SK-N-SH (cell line): Measurements from ENCODE around the gene IQGAP2. TPM values are rescaled to one million over a fixed set of nuclear protein-coding genes. Genes with fewer than 3 reads are reported as not detected.

ENCODE experiments used
- CTCF ChIA-PET: fragments of 300-600, 350-600 bp; formaldehyde crosslinking; extraction: SDS; loops from one replicate; lab custom pipeline; 2021; lab: Yijun Ruan, JAX
- POLR2A ChIA-PET: fragments of 350-600 bp; sonication (Branson Sonifier 250); formaldehyde crosslinking; extraction: SDS; loops from one replicate; lab custom pipeline; 2020; ENCODE audit warnings: antibody characterized with exemption, inconsistent platforms; lab: Yijun Ruan, JAX
- DNase-seq: peaks from one replicate; pipeline ENCODE4 v3.0.0; 2012
- H2AFZ ChIP-seq: fragments of 200-600 bp; sonication (generic); 2 replicates; pipeline ENCODE4 v1.8.1; 2016; ENCODE audit warnings: antibody characterized with exemption, mild to moderate bottlenecking, low read depth
- H3F3A ChIP-seq: fragments of 200-600 bp; sonication (generic); replicated peaks from 2 replicates; pipeline ENCODE3; 2016; ENCODE audit warnings: antibody characterized with exemption, mild to moderate bottlenecking; ENCODE audit not compliant: insufficient read depth
- H3K27ac ChIP-seq, 2 experiments: fragments of 200-500 bp in 1 of 2; fragments of 200-600 bp in 1 of 2; sonication (Bioruptor generic) in 1 of 2; sonication (generic), shearing (Covaris generic) in 1 of 2; 2 replicates each; pipeline versions ENCODE4 v1.5.1 to v1.6.1; 2014 to 2016; ENCODE audit warnings: low read depth in 2 of 2, inconsistent platforms in 1 of 2, low read length in 1 of 2, mild to moderate bottlenecking in 1 of 2, mixed read lengths in 1 of 2
- H3K27me3 ChIP-seq: fragments of 200-600 bp; sonication (generic), shearing (Covaris generic); 2 replicates; pipeline ENCODE4 v1.6.1; 2016; ENCODE audit warnings: mixed run types; ENCODE audit not compliant: insufficient read depth
- H3K36me3 ChIP-seq, 2 experiments: fragments of 200-500 bp in 1 of 2; fragments of 200-600 bp in 1 of 2; sonication (Bioruptor generic) in 1 of 2; sonication (generic) in 1 of 2; replicated peaks in 1 of 2; 2 replicates each; pipeline versions ENCODE3 to v1.5.1; 2014 to 2016; ENCODE audit warnings: low read length in 1 of 2, mild to moderate bottlenecking in 1 of 2; ENCODE audit not compliant: insufficient read depth in 2 of 2, control insufficient read depth in 1 of 2
- H3K4me1 ChIP-seq, 2 experiments: fragments of 200-500 bp in 1 of 2; fragments of 200-600 bp in 1 of 2; sonication (Bioruptor generic) in 1 of 2; sonication (generic), shearing (Covaris generic) in 1 of 2; 2 replicates each; pipeline versions ENCODE4 v1.5.1 to v1.6.1; 2014 to 2016; ENCODE audit warnings: low read depth in 1 of 2, low read length in 1 of 2, mixed run types in 1 of 2; ENCODE audit not compliant: insufficient read depth in 2 of 2, control insufficient read depth in 1 of 2
- H3K4me2 ChIP-seq: fragments of 200-600 bp; sonication (generic), shearing (Covaris generic); 2 replicates; pipeline ENCODE4 v1.6.1; 2017; ENCODE audit warnings: mixed run types
- H3K4me3 ChIP-seq, 2 experiments: fragments of 200-500 bp in 1 of 2; fragments of 200-600 bp in 1 of 2; sonication (Bioruptor generic) in 1 of 2; sonication (generic), shearing (Covaris generic) in 1 of 2; 2 replicates each; pipeline versions ENCODE4 v1.5.1 to v1.8.1; 2014 to 2016; ENCODE audit warnings: low read depth in 2 of 2, inconsistent platforms in 1 of 2, low read length in 1 of 2, mild to moderate bottlenecking in 1 of 2, mixed read lengths in 1 of 2, moderate library complexity in 1 of 2
- H3K79me2 ChIP-seq: fragments of 200-600 bp; sonication (generic); 2 replicates; pipeline ENCODE4 v1.8.1; 2017; ENCODE audit warnings: mild to moderate bottlenecking; ENCODE audit not compliant: insufficient read depth
- H3K9ac ChIP-seq: fragments of 200-600 bp; sonication (generic); 2 replicates; pipeline ENCODE4 v1.6.1; 2017; ENCODE audit warnings: mixed run types
- H3K9me2 ChIP-seq: fragments of 200-600 bp; sonication (generic); 2 replicates; pipeline ENCODE4 v1.6.1; 2017; ENCODE audit warnings: mixed run types
- H3K9me3 ChIP-seq: fragments of 200-600 bp; sonication (generic); 2 replicates; pipeline ENCODE4 v1.6.1; 2017; ENCODE audit warnings: mixed run types, mild to moderate bottlenecking, moderate library complexity
- H4K20me1 ChIP-seq: fragments of 200-600 bp; sonication (generic); 2 replicates; pipeline ENCODE4 v1.6.1; 2017; ENCODE audit warnings: mild to moderate bottlenecking, mixed run types; ENCODE audit not compliant: insufficient read depth
- EP300 ChIP-seq, 2 experiments: IDR thresholded peaks; 2 replicates each; pipeline versions ENCODE4 v1.4.0 to v1.6.1; 2012; ENCODE audit warnings: borderline replicate concordance in 1 of 2, low read depth in 1 of 2, low read length in 1 of 2
- EZH2phosphoT487 ChIP-seq: fragments of 200-600 bp; sonication (generic); IDR thresholded peaks from 2 replicates; pipeline ENCODE4 v1.6.1; 2017; ENCODE audit warnings: low read depth, mixed run types, mild to moderate bottlenecking, antibody characterized with exemption, moderate library complexity, borderline replicate concordance
- FOSL2 ChIP-seq: IDR thresholded peaks from 2 replicates; pipeline ENCODE4 v1.4.0; 2012; ENCODE audit warnings: low read depth, mild to moderate bottlenecking, moderate library complexity, borderline replicate concordance
- JUND ChIP-seq: IDR thresholded peaks from 2 replicates; pipeline ENCODE4 v1.4.0; 2012
- MEF2A ChIP-seq: IDR thresholded peaks from 2 replicates; pipeline ENCODE4 v1.4.0; 2012; ENCODE audit warnings: low read depth, borderline replicate concordance
- REST ChIP-seq: IDR thresholded peaks from 2 replicates; pipeline ENCODE4 v1.6.1; 2012; ENCODE audit warnings: mild to moderate bottlenecking, low read depth, low read length, moderate library complexity
- SIN3A ChIP-seq: IDR thresholded peaks from 2 replicates; pipeline ENCODE4 v1.6.1; 2012; ENCODE audit warnings: low read depth, mild to moderate bottlenecking, low read length, moderate library complexity, borderline replicate concordance
- SMC3 ChIP-seq: IDR thresholded peaks from 2 replicates; pipeline ENCODE4 v1.6.1; 2012; ENCODE audit warnings: low read depth, low read length, improper control_type of control experiment
- TCF12 ChIP-seq: IDR thresholded peaks from 2 replicates; pipeline ENCODE4 v1.4.0; 2012
- YY1 ChIP-seq: IDR thresholded peaks from 2 replicates; pipeline ENCODE4 v1.4.0; 2012; ENCODE audit warnings: low read depth, mild to moderate bottlenecking
- polyA plus RNA-seq, 3 experiments: library from polyadenylated mRNA; depleted of rRNA; stranded (reverse); fragments of >200 nt; gene quantifications; 2 replicates each; pipeline ENCODE4 v1.2.3, GENCODE V29; 2012
- TF ChIP-seq, protein P1 (sequence below): IDR thresholded peaks from 2 replicates; pipeline ENCODE4 v1.4.0; 2012; ENCODE audit warnings: low read depth, borderline replicate concordance
- TF ChIP-seq, protein P2 (sequence below): fragments of 200-600 bp; sonication (generic); IDR thresholded peaks from 2 replicates; pipeline ENCODE4 v1.6.1; 2017; ENCODE audit warnings: antibody characterized with exemption, mild to moderate bottlenecking, moderate library complexity
- TF ChIP-seq, protein P3 (sequence below): fragments of 150-350 bp; IDR thresholded peaks from 2 replicates; pipeline ENCODE4 v1.6.1; 2016; ENCODE audit warnings: mild to moderate bottlenecking, low read depth, low read length
- TF ChIP-seq, protein P4 (sequence below): IDR thresholded peaks from 2 replicates; pipeline ENCODE4 v1.4.0; 2012; ENCODE audit warnings: low read depth, borderline replicate concordance

IQGAP2 gene
- polyA plus RNA-seq, 1 of the 3 experiments (the other 2 are of a cell fraction) = 2.1 TPM

- Histone ChIP-seq H3K9me2 (no peaks in the 10 kb centered on the region), H4K20me1 (no peaks in the 10 kb centered on the region), H3K36me3 (no peaks in the 10 kb centered on the region), H2AFZ (no peak overlapping the region), H3K27me3 (no peaks in the 10 kb centered on the region), H3F3A (no peaks in the 10 kb centered on the region), H3K9ac (no peak overlapping the region), H3K27ac (no peak overlapping the region), H3K4me1 (peaks cover 3 to 4% of the 10 kb centered on the region in 2 experiments; a peak in 3 of 4 replicates), H3K9me3 (no peaks in the 10 kb centered on the region), H3K79me2 (no peaks in the 10 kb centered on the region), H3K4me2 (no peak overlapping the region), H3K4me3 (no peak overlapping the region)
- no peak for DNase-seq
- no peak for TF ChIP-seq EP300 (IDR thresholded peaks at IDR 0.05; ENCODE audit: borderline replicate concordance in 1 of 2, low read depth in 1 of 2, low read length in 1 of 2)
- TF ChIP-seq, protein P1, sequence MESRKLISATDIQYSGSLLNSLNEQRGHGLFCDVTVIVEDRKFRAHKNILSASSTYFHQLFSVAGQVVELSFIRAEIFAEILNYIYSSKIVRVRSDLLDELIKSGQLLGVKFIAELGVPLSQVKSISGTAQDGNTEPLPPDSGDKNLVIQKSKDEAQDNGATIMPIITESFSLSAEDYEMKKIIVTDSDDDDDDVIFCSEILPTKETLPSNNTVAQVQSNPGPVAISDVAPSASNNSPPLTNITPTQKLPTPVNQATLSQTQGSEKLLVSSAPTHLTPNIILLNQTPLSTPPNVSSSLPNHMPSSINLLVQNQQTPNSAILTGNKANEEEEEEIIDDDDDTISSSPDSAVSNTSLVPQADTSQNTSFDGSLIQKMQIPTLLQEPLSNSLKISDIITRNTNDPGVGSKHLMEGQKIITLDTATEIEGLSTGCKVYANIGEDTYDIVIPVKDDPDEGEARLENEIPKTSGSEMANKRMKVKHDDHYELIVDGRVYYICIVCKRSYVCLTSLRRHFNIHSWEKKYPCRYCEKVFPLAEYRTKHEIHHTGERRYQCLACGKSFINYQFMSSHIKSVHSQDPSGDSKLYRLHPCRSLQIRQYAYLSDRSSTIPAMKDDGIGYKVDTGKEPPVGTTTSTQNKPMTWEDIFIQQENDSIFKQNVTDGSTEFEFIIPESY = no peak
- TF ChIP-seq REST = no peak
- no peak for TF ChIP-seq FOSL2
- TF ChIP-seq, protein P2, sequence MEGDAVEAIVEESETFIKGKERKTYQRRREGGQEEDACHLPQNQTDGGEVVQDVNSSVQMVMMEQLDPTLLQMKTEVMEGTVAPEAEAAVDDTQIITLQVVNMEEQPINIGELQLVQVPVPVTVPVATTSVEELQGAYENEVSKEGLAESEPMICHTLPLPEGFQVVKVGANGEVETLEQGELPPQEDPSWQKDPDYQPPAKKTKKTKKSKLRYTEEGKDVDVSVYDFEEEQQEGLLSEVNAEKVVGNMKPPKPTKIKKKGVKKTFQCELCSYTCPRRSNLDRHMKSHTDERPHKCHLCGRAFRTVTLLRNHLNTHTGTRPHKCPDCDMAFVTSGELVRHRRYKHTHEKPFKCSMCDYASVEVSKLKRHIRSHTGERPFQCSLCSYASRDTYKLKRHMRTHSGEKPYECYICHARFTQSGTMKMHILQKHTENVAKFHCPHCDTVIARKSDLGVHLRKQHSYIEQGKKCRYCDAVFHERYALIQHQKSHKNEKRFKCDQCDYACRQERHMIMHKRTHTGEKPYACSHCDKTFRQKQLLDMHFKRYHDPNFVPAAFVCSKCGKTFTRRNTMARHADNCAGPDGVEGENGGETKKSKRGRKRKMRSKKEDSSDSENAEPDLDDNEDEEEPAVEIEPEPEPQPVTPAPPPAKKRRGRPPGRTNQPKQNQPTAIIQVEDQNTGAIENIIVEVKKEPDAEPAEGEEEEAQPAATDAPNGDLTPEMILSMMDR = no peak
- TF ChIP-seq TCF12 = no peak
- TF ChIP-seq EZH2phosphoT487 = no peak
- TF ChIP-seq YY1 = no peak
- no peak for TF ChIP-seq MEF2A
- no peak for TF ChIP-seq SMC3
- TF ChIP-seq, protein P3, sequence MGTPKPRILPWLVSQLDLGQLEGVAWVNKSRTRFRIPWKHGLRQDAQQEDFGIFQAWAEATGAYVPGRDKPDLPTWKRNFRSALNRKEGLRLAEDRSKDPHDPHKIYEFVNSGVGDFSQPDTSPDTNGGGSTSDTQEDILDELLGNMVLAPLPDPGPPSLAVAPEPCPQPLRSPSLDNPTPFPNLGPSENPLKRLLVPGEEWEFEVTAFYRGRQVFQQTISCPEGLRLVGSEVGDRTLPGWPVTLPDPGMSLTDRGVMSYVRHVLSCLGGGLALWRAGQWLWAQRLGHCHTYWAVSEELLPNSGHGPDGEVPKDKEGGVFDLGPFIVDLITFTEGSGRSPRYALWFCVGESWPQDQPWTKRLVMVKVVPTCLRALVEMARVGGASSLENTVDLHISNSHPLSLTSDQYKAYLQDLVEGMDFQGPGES = no peak
- no peak for TF ChIP-seq JUND
- TF ChIP-seq, protein P4, sequence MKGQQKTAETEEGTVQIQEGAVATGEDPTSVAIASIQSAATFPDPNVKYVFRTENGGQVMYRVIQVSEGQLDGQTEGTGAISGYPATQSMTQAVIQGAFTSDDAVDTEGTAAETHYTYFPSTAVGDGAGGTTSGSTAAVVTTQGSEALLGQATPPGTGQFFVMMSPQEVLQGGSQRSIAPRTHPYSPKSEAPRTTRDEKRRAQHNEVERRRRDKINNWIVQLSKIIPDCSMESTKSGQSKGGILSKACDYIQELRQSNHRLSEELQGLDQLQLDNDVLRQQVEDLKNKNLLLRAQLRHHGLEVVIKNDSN = no peak
- no peak for TF ChIP-seq SIN3A
- POLR2A ChIA-PET = no interaction called here
- CTCF ChIA-PET = interaction anchor here (1.1 to 1.7 kb wide), 3 partner anchors 34 to 750 kb away, joined by 3 to 5 read pairs (median 3); partner anchors contain the start of gene IQGAP2
Measured at GRCh38 chr5:76485511-76485910, 82.4 kb downstream of the IQGAP2 start.
